ENCODE measurements around the gene DEK.

The DEK gene

GRCh38 chr6:18204691-18205090 is 59.6 kb downstream of the DEK start:
- Histone ChIP-seq H3K9me3 (replicated peaks; ENCODE audit: insufficient read depth, low read length) (no peaks in the 10 kb centered on the region), H3K79me2 (ENCODE audit: low read length) (no peaks in the 10 kb centered on the region), H4K20me1 (ENCODE audit: insufficient read depth, low read length) (no peaks in the 10 kb centered on the region), H3K27me3 (replicated peaks; ENCODE audit: insufficient read depth, low read length) (no peaks in the 10 kb centered on the region), H3F3A (ENCODE audit: insufficient read depth, low read length) (no peaks in the 10 kb centered on the region), H3K9ac (ENCODE audit: low read length) (no peak overlapping the region), H3K9me2 (replicated peaks; ENCODE audit: insufficient read depth, low read length) (no peaks in the 10 kb centered on the region), H2AFZ (ENCODE audit: low read length) (no peak overlapping the region), H3K4me3 (ENCODE audit: low read length) (no peak overlapping the region), H3K4me1 (ENCODE audit: low read length) (no peaks in the 10 kb centered on the region), H3K36me3 (replicated peaks; ENCODE audit: insufficient read depth, low read length) (no peaks in the 10 kb centered on the region), H3K4me2 (ENCODE audit: low read depth, low read length) (no peak overlapping the region), H3K27ac (ENCODE audit: low read length) (no peak overlapping the region)
- no peak for DNase-seq
- TF ChIP-seq CTCF (IDR thresholded peaks at IDR 0.05; ENCODE audit: low read length) (no peak), EZH2phosphoT487 (IDR thresholded peaks at IDR 0.05; ENCODE audit: low read length) (no peak), EZH2 (optimal IDR thresholded peaks at IDR 0.05; ENCODE audit: low read depth, low read length) (no peak)

- Histone ChIP-seq H3K4me2 (ENCODE audit: low read depth, low read length) (no peak overlapping the region), H3K36me3 (replicated peaks; ENCODE audit: insufficient read depth, low read length) (no peaks in the 10 kb centered on the region), H2AFZ (ENCODE audit: low read length) (no peak overlapping the region), H3K4me1 (ENCODE audit: low read length) (no peaks in the 10 kb centered on the region), H3K9me3 (replicated peaks; ENCODE audit: insufficient read depth, low read length) (no peaks in the 10 kb centered on the region), H3K4me3 (ENCODE audit: low read length) (no peak overlapping the region), H3K9ac (ENCODE audit: low read length) (no peak overlapping the region), H3K27ac (ENCODE audit: low read length) (no peak overlapping the region), H3K79me2 (ENCODE audit: low read length) (no peaks in the 10 kb centered on the region), H4K20me1 (ENCODE audit: insufficient read depth, low read length) (no peaks in the 10 kb centered on the region), H3F3A (ENCODE audit: insufficient read depth, low read length) (no peaks in the 10 kb centered on the region), H3K9me2 (replicated peaks; ENCODE audit: insufficient read depth, low read length) (no peaks in the 10 kb centered on the region), H3K27me3 (replicated peaks; ENCODE audit: insufficient read depth, low read length) (no peaks in the 10 kb centered on the region)
- TF ChIP-seq EZH2 (optimal IDR thresholded peaks at IDR 0.05; ENCODE audit: low read depth, low read length): no peak
- TF ChIP-seq EZH2phosphoT487 (IDR thresholded peaks at IDR 0.05; ENCODE audit: low read length): no peak
- no peak for TF ChIP-seq CTCF (IDR thresholded peaks at IDR 0.05; ENCODE audit: low read length)
- DNase-seq: no peak
Measured at GRCh38 chr6:18203786-18204185, 60.5 kb downstream of the DEK start.

- H4K20me1 ChIP-seq (ENCODE audit: insufficient read depth, low read length): no peaks in the 10 kb centered on the region
- H3K27me3 ChIP-seq (replicated peaks; ENCODE audit: insufficient read depth, low read length): no peaks in the 10 kb centered on the region
- H2AFZ ChIP-seq (ENCODE audit: low read length): no peak overlapping the region
- no peak overlapping the region for H3K4me3 ChIP-seq (ENCODE audit: low read length)
- H3K27ac ChIP-seq (ENCODE audit: low read length): no peak overlapping the region
- no peak overlapping the region for H3K4me2 ChIP-seq (ENCODE audit: low read depth, low read length)
- no peaks in the 10 kb centered on the region for H3K79me2 ChIP-seq (ENCODE audit: low read length)
- H3K4me1 ChIP-seq (ENCODE audit: low read length): no peaks in the 10 kb centered on the region
- DNase-seq: no peak
- H3F3A ChIP-seq (ENCODE audit: insufficient read depth, low read length): no peaks in the 10 kb centered on the region
- no peaks in the 10 kb centered on the region for H3K36me3 ChIP-seq (replicated peaks; ENCODE audit: insufficient read depth, low read length)
- no peak overlapping the region for H3K9ac ChIP-seq (ENCODE audit: low read length)
- TF ChIP-seq CTCF (IDR thresholded peaks at IDR 0.05; ENCODE audit: low read length): no peak
- TF ChIP-seq EZH2phosphoT487 (IDR thresholded peaks at IDR 0.05; ENCODE audit: low read length): no peak
- no peak for TF ChIP-seq EZH2 (optimal IDR thresholded peaks at IDR 0.05; ENCODE audit: low read depth, low read length)
- no peaks in the 10 kb centered on the region for H3K9me3 ChIP-seq (replicated peaks; ENCODE audit: insufficient read depth, low read length)
- no peaks in the 10 kb centered on the region for H3K9me2 ChIP-seq (replicated peaks; ENCODE audit: insufficient read depth, low read length)
Measured at GRCh38 chr6:18192026-18192425, 72.3 kb downstream of the DEK start.
